ENCODE results near the gene TPO.

The TPO gene

DNA sequence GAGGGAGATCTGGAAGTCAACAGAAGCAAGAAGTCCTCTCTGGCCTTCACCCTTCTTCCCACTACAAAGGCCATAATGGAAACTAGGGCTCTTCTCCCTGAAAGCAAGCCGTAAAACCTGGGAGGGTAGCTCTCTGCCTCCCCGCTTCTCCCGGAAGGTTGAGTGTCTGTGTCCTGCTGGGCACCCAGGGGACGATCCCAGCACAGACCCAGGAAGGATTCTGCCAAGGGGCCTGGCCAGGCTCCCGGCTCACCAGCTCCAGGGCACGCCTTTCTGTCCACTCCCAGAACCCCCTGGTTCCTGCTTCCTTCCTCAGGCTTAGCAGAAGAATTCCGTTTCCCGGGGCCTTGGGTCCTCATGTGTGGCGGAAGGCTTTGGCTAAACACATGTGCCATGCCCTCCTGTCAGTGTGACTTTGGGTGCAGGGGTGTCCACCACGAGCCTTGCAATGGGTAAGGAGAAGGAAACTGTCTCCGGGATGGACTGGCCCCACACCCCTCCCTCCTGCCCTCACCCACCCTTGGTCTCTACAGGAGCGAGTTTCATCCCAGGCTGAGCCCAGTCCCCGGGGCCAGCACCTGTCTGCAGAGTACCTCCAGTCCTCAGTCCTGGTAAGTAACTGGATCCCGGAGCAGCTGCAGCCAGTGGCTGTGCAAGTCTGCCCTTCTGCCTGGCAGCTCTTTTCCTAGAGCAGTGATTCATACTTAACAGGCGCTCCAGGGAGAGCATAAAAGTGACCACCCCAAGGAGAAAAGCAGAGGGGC is 135.8 kb downstream of the TPO start:
- H3K4me1 ChIP-seq (ENCODE audit: control insufficient read depth in 1 of 2, insufficient read depth in 2 of 2, low read length in 2 of 2): peaks cover 9 to 16% of the 10 kb centered on the region in 2 experiments
- H3K9me3 ChIP-seq (ENCODE audit: insufficient read depth, low read depth, low read length): no peaks in the 10 kb centered on the region
- H3K79me2 ChIP-seq (ENCODE audit: control insufficient read depth, insufficient read depth, low read length, poor library complexity): no peaks in the 10 kb centered on the region
- no peak overlapping the region for H3K4ac ChIP-seq (ENCODE audit: low read depth, low read length)
- H3K4me2 ChIP-seq (ENCODE audit: low read length): no peak overlapping the region
- no peaks in the 10 kb centered on the region for H3K79me1 ChIP-seq (ENCODE audit: low read length)
- H3K9ac ChIP-seq (ENCODE audit: low read length): no peak overlapping the region
- H2AK5ac ChIP-seq (ENCODE audit: low read length): no peak overlapping the region
- no peak overlapping the region for H2BK120ac ChIP-seq (ENCODE audit: insufficient read depth, low read length, poor library complexity)
- H3K14ac ChIP-seq (ENCODE audit: low read length): no peak overlapping the region
- no peak overlapping the region for H3K23ac ChIP-seq (ENCODE audit: low read length)
- no peak overlapping the region for H4K91ac ChIP-seq (ENCODE audit: low read depth, low read length)
- no peak overlapping the region for H3K27ac ChIP-seq (ENCODE audit: low read depth, low read length)
- no peak overlapping the region for H2AFZ ChIP-seq (ENCODE audit: insufficient read depth, low read length, poor library complexity)
- WGBS (ENCODE audit: extremely low coverage, insufficient coverage, insufficient read length): no CpG with 5 or more reads among the region's 15 CpGs
- H3K18ac ChIP-seq (ENCODE audit: low read length): no peak overlapping the region
- H3K4me3 ChIP-seq (ENCODE audit: low read depth, low read length): no peak overlapping the region
- no peak for DNase-seq
- no peaks in the 10 kb centered on the region for H3K27me3 ChIP-seq (ENCODE audit: insufficient read depth, low read length)
- no peak overlapping the region for H2BK12ac ChIP-seq (ENCODE audit: low read length)
- no peaks in the 10 kb centered on the region for H3K36me3 ChIP-seq (ENCODE audit: control insufficient read depth in 1 of 2, insufficient read depth in 2 of 2, low read length in 2 of 2)
- no peak overlapping the region for H2BK5ac ChIP-seq (ENCODE audit: low read depth, low read length, poor library complexity)
- H4K12ac ChIP-seq (ENCODE audit: low read depth, low read length): no peak overlapping the region
- no peak overlapping the region for H4K8ac ChIP-seq (ENCODE audit: low read depth, low read length)

DNA sequence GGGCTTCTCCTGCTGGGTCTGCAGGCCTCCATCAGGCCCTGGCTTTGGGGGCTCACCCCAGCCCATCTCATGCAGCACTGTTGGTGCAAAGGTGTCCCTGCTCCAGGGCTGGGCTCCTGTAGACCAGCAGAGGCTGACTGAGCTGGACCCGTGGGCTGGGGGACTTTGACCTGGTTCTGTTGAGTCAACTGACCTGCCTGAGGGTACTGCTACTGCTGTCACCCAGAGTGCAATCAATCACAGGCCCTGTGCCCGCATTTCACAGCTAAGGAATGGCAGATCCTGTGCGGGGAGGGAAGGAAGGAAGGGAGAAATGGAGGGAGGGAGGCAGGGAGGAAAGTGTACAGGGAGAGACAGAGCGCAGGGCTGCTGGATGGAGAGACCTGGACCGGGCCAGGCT is 136.8 kb downstream of the TPO start:
- Histone ChIP-seq H3K4ac (ENCODE audit: low read depth, low read length) (no peak overlapping the region), H3K27ac (ENCODE audit: low read depth, low read length) (no peak overlapping the region), H4K12ac (ENCODE audit: low read depth, low read length) (no peak overlapping the region), H3K4me3 (ENCODE audit: low read depth, low read length) (no peak overlapping the region), H2AFZ (ENCODE audit: insufficient read depth, low read length, poor library complexity) (no peak overlapping the region), H3K23ac (ENCODE audit: low read length) (no peak overlapping the region), H3K79me2 (ENCODE audit: control insufficient read depth, insufficient read depth, low read length, poor library complexity) (no peaks in the 10 kb centered on the region), H4K91ac (ENCODE audit: low read depth, low read length) (no peak overlapping the region), H3K79me1 (ENCODE audit: low read length) (no peaks in the 10 kb centered on the region), H2BK120ac (ENCODE audit: insufficient read depth, low read length, poor library complexity) (no peak overlapping the region), H3K14ac (ENCODE audit: low read length) (no peak overlapping the region), H3K27me3 (ENCODE audit: insufficient read depth, low read length) (no peaks in the 10 kb centered on the region), H3K36me3 (ENCODE audit: control insufficient read depth in 1 of 2, insufficient read depth in 2 of 2, low read length in 2 of 2) (no peaks in the 10 kb centered on the region), H3K9me3 (ENCODE audit: insufficient read depth, low read depth, low read length) (no peaks in the 10 kb centered on the region), H2BK5ac (ENCODE audit: low read depth, low read length, poor library complexity) (no peak overlapping the region), H2AK5ac (ENCODE audit: low read length) (no peak overlapping the region), H3K18ac (ENCODE audit: low read length) (no peak overlapping the region), H2BK12ac (ENCODE audit: low read length) (no peak overlapping the region), H3K4me2 (ENCODE audit: low read length) (no peak overlapping the region), H3K9ac (ENCODE audit: low read length) (no peak overlapping the region), H3K4me1 (ENCODE audit: control insufficient read depth in 1 of 2, insufficient read depth in 2 of 2, low read length in 2 of 2) (peaks cover 8 to 10% of the 10 kb centered on the region in 2 experiments), H4K8ac (ENCODE audit: low read depth, low read length) (no peak overlapping the region)
- WGBS (ENCODE audit: extremely low coverage, insufficient coverage, insufficient read length): no CpG with 5 or more reads among the region's 5 CpGs
- peak; percentile 89 for DNase-seq

DNA sequence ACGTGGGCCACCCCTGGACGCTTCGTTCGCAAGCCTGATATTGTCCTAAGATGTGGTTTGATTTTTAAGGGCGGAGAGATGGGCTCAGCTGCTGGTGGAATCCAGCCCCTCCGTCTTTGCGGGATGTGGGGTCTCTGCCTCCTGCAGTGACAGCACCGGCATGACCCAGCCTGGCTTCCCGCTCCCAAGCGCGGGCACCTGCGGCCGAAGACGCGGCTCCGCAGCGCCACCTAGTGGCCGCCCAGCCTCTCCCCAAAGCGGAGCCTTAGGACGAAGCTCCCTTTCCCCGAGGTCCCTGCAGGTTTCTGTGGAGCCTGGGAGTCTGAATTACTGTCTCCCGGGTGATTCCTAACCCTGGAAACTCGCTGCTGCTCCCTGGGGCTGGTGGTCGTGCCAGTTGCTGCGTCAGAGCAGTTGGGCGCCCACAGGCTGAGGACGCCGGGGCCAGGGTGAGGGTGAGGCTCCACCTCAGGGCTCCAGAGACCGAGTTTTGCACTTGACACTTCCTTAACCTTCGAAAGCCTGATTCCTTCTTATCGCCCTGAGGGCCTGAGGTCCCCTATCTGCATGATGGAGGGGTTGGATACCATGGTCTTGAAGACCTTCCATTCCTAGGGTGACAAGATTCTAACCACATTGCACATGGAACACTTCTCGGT is 137.5 kb downstream of the TPO start:
- H4K12ac ChIP-seq (ENCODE audit: low read depth, low read length): no peak overlapping the region
- no peak overlapping the region for H2BK5ac ChIP-seq (ENCODE audit: low read depth, low read length, poor library complexity)
- no peak overlapping the region for H2AK5ac ChIP-seq (ENCODE audit: low read length)
- H3K36me3 ChIP-seq (ENCODE audit: control insufficient read depth in 1 of 2, insufficient read depth in 2 of 2, low read length in 2 of 2): no peaks in the 10 kb centered on the region
- H3K4me3 ChIP-seq (ENCODE audit: low read depth, low read length): no peak overlapping the region
- no peak overlapping the region for H3K9ac ChIP-seq (ENCODE audit: low read length)
- H2BK12ac ChIP-seq (ENCODE audit: low read length): no peak overlapping the region
- H3K27ac ChIP-seq (ENCODE audit: low read depth, low read length): no peak overlapping the region
- H3K79me2 ChIP-seq (ENCODE audit: control insufficient read depth, insufficient read depth, low read length, poor library complexity): no peaks in the 10 kb centered on the region
- no peak overlapping the region for H4K91ac ChIP-seq (ENCODE audit: low read depth, low read length)
- peak overlapping the region; percentile 17 for H3K4me2 ChIP-seq (ENCODE audit: low read length)
- no CpG with 5 or more reads among the region's 32 CpGs for WGBS (ENCODE audit: extremely low coverage, insufficient coverage, insufficient read length)
- H2AFZ ChIP-seq (ENCODE audit: insufficient read depth, low read length, poor library complexity): no peak overlapping the region
- H4K8ac ChIP-seq (ENCODE audit: low read depth, low read length): no peak overlapping the region
- no peak overlapping the region for H3K14ac ChIP-seq (ENCODE audit: low read length)
- DNase-seq: peak; percentile 31 to 69
- no peak overlapping the region for H3K4ac ChIP-seq (ENCODE audit: low read depth, low read length)
- H3K79me1 ChIP-seq (ENCODE audit: low read length): no peaks in the 10 kb centered on the region
- H3K27me3 ChIP-seq (ENCODE audit: insufficient read depth, low read length): no peaks in the 10 kb centered on the region
- no peak overlapping the region for H3K18ac ChIP-seq (ENCODE audit: low read length)
- H2BK120ac ChIP-seq (ENCODE audit: insufficient read depth, low read length, poor library complexity): no peak overlapping the region
- H3K9me3 ChIP-seq (ENCODE audit: insufficient read depth, low read depth, low read length): no peaks in the 10 kb centered on the region
- peaks cover 8 to 10% of the 10 kb centered on the region in 2 experiments for H3K4me1 ChIP-seq (ENCODE audit: control insufficient read depth in 1 of 2, insufficient read depth in 2 of 2, low read length in 2 of 2)
- no peak overlapping the region for H3K23ac ChIP-seq (ENCODE audit: low read length)

DNA sequence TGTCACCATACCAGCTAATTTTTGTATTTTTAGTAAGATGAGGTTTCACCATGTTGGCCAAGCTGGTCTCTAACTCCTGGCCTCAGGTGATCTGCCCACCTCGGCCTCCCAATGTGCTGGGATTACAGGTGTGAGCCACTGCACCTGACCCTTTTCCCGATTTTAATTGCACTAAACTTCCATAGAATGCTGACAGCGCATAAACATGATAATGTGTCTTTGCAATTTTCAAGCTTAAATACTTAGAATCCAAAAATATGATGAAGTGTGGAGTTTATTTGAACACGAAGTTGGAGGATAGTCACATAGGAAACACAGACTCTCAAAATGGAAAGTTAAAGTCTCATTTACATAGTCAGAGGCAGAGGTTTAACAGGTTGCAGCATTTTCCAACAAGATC is 138.6 kb downstream of the TPO start:
- no CpG with 5 or more reads among the region's 4 CpGs for WGBS (ENCODE audit: extremely low coverage, insufficient coverage, insufficient read length)
- Histone ChIP-seq H2BK12ac (ENCODE audit: low read length) (no peak overlapping the region), H3K4me2 (ENCODE audit: low read length) (no peak overlapping the region), H3K4me1 (ENCODE audit: control insufficient read depth in 1 of 2, insufficient read depth in 2 of 2, low read length in 2 of 2) (peaks cover 8 to 10% of the 10 kb centered on the region in 2 experiments), H2AFZ (ENCODE audit: insufficient read depth, low read length, poor library complexity) (no peak overlapping the region), H3K18ac (ENCODE audit: low read length) (no peak overlapping the region), H3K27ac (ENCODE audit: low read depth, low read length) (no peak overlapping the region), H3K9ac (ENCODE audit: low read length) (no peak overlapping the region), H3K14ac (ENCODE audit: low read length) (no peak overlapping the region), H3K23ac (ENCODE audit: low read length) (no peak overlapping the region), H3K27me3 (ENCODE audit: insufficient read depth, low read length) (no peaks in the 10 kb centered on the region), H4K8ac (ENCODE audit: low read depth, low read length) (no peak overlapping the region), H3K4ac (ENCODE audit: low read depth, low read length) (no peak overlapping the region), H3K79me1 (ENCODE audit: low read length) (no peaks in the 10 kb centered on the region), H2BK5ac (ENCODE audit: low read depth, low read length, poor library complexity) (no peak overlapping the region), H2BK120ac (ENCODE audit: insufficient read depth, low read length, poor library complexity) (no peak overlapping the region), H4K12ac (ENCODE audit: low read depth, low read length) (no peak overlapping the region), H4K91ac (ENCODE audit: low read depth, low read length) (no peak overlapping the region), H3K79me2 (ENCODE audit: control insufficient read depth, insufficient read depth, low read length, poor library complexity) (no peaks in the 10 kb centered on the region), H3K9me3 (ENCODE audit: insufficient read depth, low read depth, low read length) (no peaks in the 10 kb centered on the region), H3K4me3 (ENCODE audit: low read depth, low read length) (no peak overlapping the region), H3K36me3 (ENCODE audit: control insufficient read depth in 1 of 2, insufficient read depth in 2 of 2, low read length in 2 of 2) (no peaks in the 10 kb centered on the region), H2AK5ac (ENCODE audit: low read length) (no peak overlapping the region)
- no peak for DNase-seq
